OCI-LY3 (cell line): Measurements from ENCODE around the gene TMC2.

ENCODE experiments used
- H2AFZ ChIP-seq: fragments of 200-600, 300-600 bp; shearing (Covaris generic); 2 replicates; pipeline ENCODE4 v1.6.0; 2014; ENCODE audit warnings: antibody characterized with exemption, low read depth, low read length
- H3K27ac ChIP-seq: fragments of 200-600, 300-600 bp; sonication (generic); 2 replicates; pipeline ENCODE4 v1.5.1; 2014; ENCODE audit warnings: mild to moderate bottlenecking, low read length, moderate library complexity, mixed read lengths
- H3K27me3 ChIP-seq: fragments of 200-600, 300-600 bp; sonication (generic); 2 replicates; pipeline ENCODE4 v1.6.1; 2014; ENCODE audit warnings: low read depth, low read length, mixed read lengths
- H3K36me3 ChIP-seq: fragments of 200-600, 300-600 bp; sonication (generic); replicated peaks from 2 replicates; pipeline ENCODE3; 2014; ENCODE audit warnings: low read depth, low read length, mixed read lengths
- H3K4me1 ChIP-seq: fragments of 300-600, 200-600 bp; sonication (generic); 2 replicates; pipeline ENCODE4 v1.6.1; 2014; ENCODE audit warnings: low read length, mixed read lengths
- H3K4me2 ChIP-seq: fragments of 200-600, 300-600 bp; sonication (generic); 2 replicates; pipeline ENCODE4 v1.6.1; 2014; ENCODE audit warnings: low read length, mixed read lengths
- H3K4me3 ChIP-seq: fragments of 300-600, 200-600 bp; sonication (generic); 2 replicates; pipeline ENCODE4 v1.5.1; 2014; ENCODE audit warnings: antibody characterized with exemption, mild to moderate bottlenecking, low read length, moderate library complexity
- H3K79me2 ChIP-seq: fragments of 300-600, 200-600 bp; shearing (Covaris generic); 2 replicates; pipeline ENCODE4 v1.6.1; 2014; ENCODE audit warnings: mild to moderate bottlenecking, low read length, mixed read lengths
- H3K9ac ChIP-seq: fragments of 300-600, 200-600 bp; shearing (Covaris generic); 2 replicates; pipeline ENCODE4 v1.6.0; 2014; ENCODE audit warnings: mild to moderate bottlenecking, low read length, moderate library complexity
- H3K9me3 ChIP-seq: fragments of 200-600, 300-600 bp; shearing (Covaris generic); 2 replicates; pipeline ENCODE4 v1.6.1; 2014; ENCODE audit warnings: low read length, mixed read lengths; ENCODE audit not compliant: insufficient read depth
- H4K20me1 ChIP-seq: fragments of 200-600, 300-600 bp; sonication (generic); 2 replicates; pipeline ENCODE4 v1.6.1; 2016; ENCODE audit warnings: low read length, mixed read lengths; ENCODE audit not compliant: insufficient read depth
- CTCF ChIP-seq: fragments of 200-600, 300-600 bp; sonication (generic); IDR thresholded peaks from 2 replicates; pipeline ENCODE4 v1.5.1; 2014; ENCODE audit warnings: antibody characterized with exemption, low read length, low read depth
- EZH2phosphoT487 ChIP-seq: fragments of 200-600 bp; shearing (Covaris generic); IDR thresholded peaks from 2 replicates; pipeline ENCODE4 v1.6.1; 2018; ENCODE audit warnings: antibody characterized with exemption, mixed run types, low read depth

Gene TMC2

GRCh38 chr20:2619961-2620595 lies 83.7 kb downstream of the TMC2 start:
- H3K27me3 ChIP-seq, result peaks cover 26% of the 10 kb centered on the region
- no peak overlapping the region for H3K4me2 ChIP-seq
- H3K4me3 ChIP-seq, result no peak overlapping the region
- H3K79me2 ChIP-seq, result no peaks in the 10 kb centered on the region
- peaks cover 25% of the 10 kb centered on the region for H3K4me1 ChIP-seq
- no peak overlapping the region for H2AFZ ChIP-seq
- no peak overlapping the region for H3K9ac ChIP-seq
- TF ChIP-seq EZH2phosphoT487 (no peak), CTCF (no peak)
- H4K20me1 ChIP-seq, result no peaks in the 10 kb centered on the region
- H3K36me3 ChIP-seq, result no peaks in the 10 kb centered on the region
- H3K27ac ChIP-seq, result no peak overlapping the region
- no peaks in the 10 kb centered on the region for H3K9me3 ChIP-seq

GRCh38 chr20:2624190-2624589 lies 87.8 kb downstream of the TMC2 start:
- Histone ChIP-seq H3K27ac (no peak overlapping the region), H3K36me3 (no peaks in the 10 kb centered on the region), H3K4me1 (peaks cover under 1% of the 10 kb centered on the region; the same call in 1 of the 2 replicates), H2AFZ (no peak overlapping the region), H3K9me3 (no peaks in the 10 kb centered on the region), H3K9ac (no peak overlapping the region), H3K4me2 (no peak overlapping the region), H3K4me3 (no peak overlapping the region), H4K20me1 (no peaks in the 10 kb centered on the region), H3K79me2 (no peaks in the 10 kb centered on the region), H3K27me3 (peaks cover 15% of the 10 kb centered on the region)
- no peak for TF ChIP-seq CTCF
- TF ChIP-seq EZH2phosphoT487, result no peak

- Histone ChIP-seq H3K4me1 (no peaks in the 10 kb centered on the region), H2AFZ (no peak overlapping the region), H3K4me3 (no peak overlapping the region), H3K9me3 (no peaks in the 10 kb centered on the region), H3K36me3 (no peaks in the 10 kb centered on the region), H3K4me2 (no peak overlapping the region), H4K20me1 (no peaks in the 10 kb centered on the region), H3K79me2 (no peaks in the 10 kb centered on the region), H3K9ac (no peak overlapping the region), H3K27ac (no peak overlapping the region), H3K27me3 (peaks cover 10% of the 10 kb centered on the region; the same call in 1 of the 2 replicates)
- TF ChIP-seq EZH2phosphoT487 (no peak), CTCF (no peak)
Observed at GRCh38 chr20:2625062-2625461, 88.7 kb downstream of the TMC2 start.

- TF ChIP-seq CTCF, result no peak
- no peak for TF ChIP-seq EZH2phosphoT487
- no peak overlapping the region for H3K27ac ChIP-seq
Observed at GRCh38 chr20:2626853-2627541, 90.6 kb downstream of the TMC2 start.

More at GRCh38 chr20:2626853-2627541, 90.6 kb downstream of the TMC2 start:
- 0 out of 2 replicates have a peak, but pooled peaks cover 12% of the 10 kb centered on the region for H3K27me3 ChIP-seq
- no peak overlapping the region for H3K4me3 ChIP-seq
- H4K20me1 ChIP-seq, result no peaks in the 10 kb centered on the region
- H3K9ac ChIP-seq, result no peak overlapping the region
- H3K4me2 ChIP-seq, result no peak overlapping the region
- no peaks in the 10 kb centered on the region for H3K36me3 ChIP-seq
- H3K79me2 ChIP-seq, result no peaks in the 10 kb centered on the region
- H2AFZ ChIP-seq, result no peak overlapping the region
- H3K4me1 ChIP-seq, result no peaks in the 10 kb centered on the region
- no peaks in the 10 kb centered on the region for H3K9me3 ChIP-seq
